Pons (tissue), 1 donor: ENCODE data around the gene CWC27.
"Not testable (repeated sequence)": the region's sequence is repeated elsewhere in the genome, so short reads cannot be mapped to it uniquely, and the experiment has no call there.

Source experiments
- DNase-seq: peaks from one replicate; pipeline ENCODE4 v3.0.0-alpha.2; 2016; ENCODE audit warnings: low spot score

CWC27 gene

GRCh38 chr5:64788156-64788555 is 19.4 kb downstream of the CWC27 start:
- no peak for DNase-seq

DNA sequence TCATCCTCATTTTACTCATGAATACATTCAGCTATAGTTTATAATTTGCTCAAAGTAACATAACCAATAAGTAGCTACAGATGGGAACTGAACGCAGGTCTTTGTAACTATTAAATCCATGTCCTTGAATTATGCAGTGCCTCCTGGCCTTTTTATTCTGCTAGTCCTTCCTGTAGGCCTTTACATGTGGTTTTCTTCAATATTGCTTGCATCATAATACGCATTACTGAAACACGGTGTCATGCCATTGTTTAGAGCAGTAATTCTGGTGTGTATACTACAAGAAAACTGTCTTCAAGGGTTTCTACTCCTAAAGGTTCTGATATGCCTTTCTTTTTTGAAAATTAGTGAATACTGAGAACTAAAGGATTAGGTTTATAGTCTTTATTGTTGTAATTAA is 20.7 kb downstream of the CWC27 start:
- no peak for DNase-seq

DNA sequence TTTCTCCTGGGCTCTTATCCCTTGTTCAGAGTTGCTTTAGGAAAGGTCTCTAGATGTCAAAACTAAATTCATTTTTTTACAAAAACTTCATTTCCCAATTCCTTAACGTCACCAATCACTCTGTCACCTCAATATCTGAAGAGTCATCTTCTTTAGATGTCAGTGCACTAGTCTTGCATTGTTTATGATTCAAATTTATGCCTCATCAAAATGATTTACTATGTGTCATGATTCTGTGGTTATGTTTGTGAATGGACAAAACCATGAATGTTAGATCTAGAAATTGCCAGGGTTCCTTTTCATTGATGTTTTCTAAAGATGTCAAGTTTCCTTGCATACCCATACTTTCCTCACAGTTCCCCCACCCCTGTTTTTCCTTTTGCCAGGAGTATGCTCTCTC is 21.5 kb downstream of the CWC27 start:
- DNase-seq = no peak

DNA sequence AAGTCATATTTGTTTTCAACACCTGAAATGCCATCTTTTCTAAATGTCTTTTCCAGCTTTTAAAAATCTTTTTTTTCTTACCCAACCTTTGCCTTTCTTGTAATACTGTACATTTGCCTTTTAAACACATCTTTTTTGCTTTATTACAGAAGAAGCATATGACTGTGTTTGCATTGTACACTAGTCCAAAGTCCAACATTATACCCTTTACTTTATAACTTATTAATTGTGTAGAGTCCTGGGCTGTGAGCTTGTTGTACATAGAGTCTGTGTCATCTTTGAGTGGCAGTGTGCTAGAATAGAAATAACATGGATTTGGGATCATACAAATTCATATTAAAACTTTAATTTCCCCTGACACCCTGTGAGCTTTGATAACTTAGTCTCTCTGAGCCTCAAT is 23.7 kb downstream of the CWC27 start:
- no peak for DNase-seq

GRCh38 chr5:64794053-64794770 is 25.5 kb downstream of the CWC27 start:
- DNase-seq = no peak

- no peak for DNase-seq
Measured at GRCh38 chr5:64796301-64796700, 27.6 kb downstream of the CWC27 start.

DNA sequence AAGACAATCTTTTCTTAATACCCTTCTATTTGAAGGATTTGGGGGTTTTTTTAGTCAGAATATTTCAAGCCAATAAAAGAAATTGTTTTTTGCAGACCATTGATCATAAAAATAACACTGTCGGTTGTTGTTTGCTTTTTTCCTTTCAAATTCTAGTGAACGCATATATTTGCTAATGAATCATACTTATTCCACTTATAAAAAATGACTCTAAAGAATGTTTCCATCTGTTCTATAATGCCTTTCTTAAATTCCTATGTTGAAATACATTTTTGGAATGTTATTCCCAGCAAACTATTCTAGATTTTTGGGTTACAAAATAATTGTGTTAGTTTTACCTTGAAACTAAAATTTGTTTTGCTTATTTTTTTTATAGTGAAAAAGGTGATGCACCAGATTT is 32.2 kb downstream of the CWC27 start:
- DNase-seq = no peak

DNA sequence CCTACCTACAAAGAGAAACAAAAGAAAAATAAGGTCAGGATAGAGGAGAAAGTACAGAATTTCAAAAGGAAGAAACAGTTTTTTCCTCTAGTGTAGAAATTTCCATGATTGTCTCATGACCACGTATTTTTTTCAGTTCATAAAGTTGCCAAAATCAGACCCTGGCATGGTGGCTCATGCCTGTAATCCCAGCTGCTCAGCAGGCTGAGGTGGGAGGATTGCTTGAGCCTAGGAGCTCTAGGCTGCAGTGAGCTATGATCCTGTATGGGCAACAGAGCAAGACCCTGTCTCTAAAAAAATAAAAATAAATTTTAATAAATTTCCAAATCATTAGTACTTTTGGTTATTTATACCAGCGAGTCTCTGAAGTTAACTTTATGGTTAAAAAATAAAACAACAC is 37.8 kb downstream of the CWC27 start:
- DNase-seq = no peak

- DNase-seq = no peak
Measured at GRCh38 chr5:64807520-64807919, 38.8 kb downstream of the CWC27 start.

DNA sequence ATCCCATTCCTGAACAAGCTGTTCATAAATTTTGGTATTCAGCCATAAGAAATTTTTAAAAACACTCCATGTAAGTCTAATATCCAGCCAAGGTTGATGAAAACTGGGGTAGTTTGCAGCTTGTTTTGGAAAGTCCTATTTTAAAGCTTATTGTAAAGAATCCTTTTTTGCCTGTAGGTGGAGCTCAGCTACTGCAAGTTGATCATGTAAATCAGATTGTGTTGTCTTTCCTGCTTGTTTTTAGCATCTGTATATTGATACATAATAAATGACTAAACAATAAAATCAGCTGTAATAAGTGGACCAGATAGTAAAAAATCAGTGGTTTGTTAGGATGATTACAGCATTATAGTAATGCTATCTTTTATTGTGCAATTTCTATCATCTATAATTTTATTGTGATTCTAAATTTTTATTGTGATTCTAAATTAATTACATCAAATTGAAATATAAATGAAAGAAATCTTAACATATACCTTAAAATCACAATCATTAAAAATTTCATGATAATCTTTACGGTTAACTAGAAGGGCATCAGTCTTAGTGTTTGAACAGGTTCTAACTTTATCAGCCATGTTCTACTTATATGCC is 42.4 kb downstream of the CWC27 start:
- peak; percentile 80 for DNase-seq

GRCh38 chr5:64814073-64814472 is 45.3 kb downstream of the CWC27 start:
- no peak for DNase-seq

DNA sequence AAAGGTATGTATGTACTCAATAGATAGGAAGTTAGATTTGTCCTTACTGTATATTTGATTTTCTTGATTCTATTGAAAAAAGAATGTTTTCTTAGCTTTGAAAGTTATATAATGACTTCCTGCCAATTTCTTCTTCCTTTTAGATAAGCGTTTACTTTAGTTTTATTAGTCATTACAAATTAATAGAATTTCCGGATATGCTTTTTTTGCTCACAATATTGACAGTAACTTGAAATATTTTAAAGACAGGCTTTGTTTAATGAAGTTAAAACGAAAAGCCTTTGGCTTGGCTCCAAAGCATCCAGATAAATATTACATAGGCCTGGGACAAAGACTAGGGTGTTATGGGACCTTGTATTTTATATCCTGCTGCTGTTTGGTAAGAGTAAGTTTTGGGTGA is 49.5 kb downstream of the CWC27 start:
- no peak for DNase-seq

DNA sequence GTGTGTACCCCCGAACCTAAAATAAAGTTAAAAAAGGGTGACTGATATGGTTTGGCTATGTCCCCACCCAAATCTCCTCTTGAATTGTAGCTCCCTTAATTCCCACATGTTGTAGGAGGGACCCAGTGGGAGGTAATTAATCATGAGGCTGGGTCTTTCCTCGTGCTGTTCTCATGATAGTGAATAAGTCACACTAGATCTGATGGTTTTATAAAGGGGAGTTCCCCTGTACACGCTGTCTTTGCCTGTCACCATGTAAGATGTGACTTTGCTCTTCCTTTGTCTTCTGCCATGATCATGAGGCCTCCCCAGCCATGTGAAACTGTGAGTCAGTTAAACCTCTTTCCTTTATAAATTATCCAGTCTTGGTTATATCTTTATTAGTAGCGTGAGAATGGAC is 50.6 kb downstream of the CWC27 start:
- DNase-seq = not testable (repeated sequence)

DNA sequence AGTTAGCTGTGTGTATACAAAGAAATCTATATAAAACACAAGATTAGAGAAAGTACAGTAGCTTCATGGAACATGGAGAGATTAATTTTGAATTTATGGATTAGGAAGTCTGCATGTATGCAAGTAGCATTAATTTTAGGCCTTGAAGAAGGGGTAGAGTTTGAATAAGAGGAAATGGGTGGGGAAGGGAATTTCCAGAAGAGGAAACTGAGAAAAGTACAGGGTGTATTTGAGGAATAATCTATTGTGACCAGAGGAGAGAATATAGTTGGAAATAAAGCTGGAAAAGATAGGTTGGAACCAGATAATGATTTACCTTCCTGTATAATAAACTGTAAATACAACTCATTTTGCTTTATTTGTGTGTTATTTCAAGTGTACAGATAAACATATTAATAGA is 53.6 kb downstream of the CWC27 start:
- no peak for DNase-seq

DNA sequence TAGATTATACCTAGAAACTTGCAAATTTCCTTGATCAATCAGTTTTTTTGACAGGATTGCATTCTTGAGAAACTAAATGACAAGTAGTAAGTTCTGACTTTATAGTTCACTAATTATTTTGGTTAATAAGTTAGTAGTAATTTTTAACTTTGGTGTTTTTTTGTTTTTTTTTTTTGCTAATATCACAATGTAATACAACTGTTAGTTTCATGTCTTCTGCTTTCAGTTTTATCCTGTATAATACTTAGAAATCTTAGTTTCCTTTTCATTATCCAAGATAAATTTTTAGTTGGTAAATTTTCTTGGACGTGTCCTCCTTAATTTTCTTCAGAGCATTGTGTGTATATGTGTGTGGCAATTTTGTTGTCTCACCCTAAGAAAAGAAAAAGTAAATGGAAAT is 57.8 kb downstream of the CWC27 start:
- no peak for DNase-seq

GRCh38 chr5:64827703-64828102 is 59.0 kb downstream of the CWC27 start:
- no peak for DNase-seq

DNA sequence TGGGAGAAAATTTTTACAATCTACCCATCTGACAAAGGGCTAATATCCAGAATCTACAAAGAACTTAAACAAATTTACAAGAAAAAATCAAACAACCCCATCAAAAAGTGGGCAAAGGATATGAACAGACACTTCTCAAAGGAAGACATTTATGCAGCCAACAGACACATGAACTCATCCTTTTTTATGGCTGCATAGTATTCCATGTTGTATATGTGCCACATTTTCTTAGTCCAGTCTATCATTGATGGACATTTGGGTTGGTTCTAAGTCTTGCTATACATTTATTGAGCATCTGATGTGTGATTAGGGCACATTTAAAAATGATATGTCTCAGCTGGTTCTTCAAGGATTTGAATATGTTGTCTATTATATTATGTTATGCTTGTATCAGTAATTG is 61.9 kb downstream of the CWC27 start:
- DNase-seq = not testable (repeated sequence)

DNA sequence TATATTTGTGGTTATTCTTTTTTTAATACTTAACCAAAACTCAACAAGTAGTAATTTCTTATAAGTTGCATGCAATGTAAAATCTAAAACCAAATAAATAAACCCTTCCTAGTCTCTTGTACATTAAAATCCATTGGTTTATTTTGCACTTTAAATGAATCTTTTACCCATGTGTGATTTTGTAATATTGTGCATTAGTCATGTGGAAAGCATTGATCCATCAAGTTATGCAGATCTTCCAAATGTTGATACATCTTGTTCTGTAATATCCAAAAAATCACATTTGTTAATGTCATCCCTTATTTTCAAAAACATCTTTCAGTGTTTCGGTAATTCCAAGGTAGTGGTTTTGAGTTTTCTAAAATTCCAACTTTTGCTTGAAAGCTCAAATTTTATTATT is 63.3 kb downstream of the CWC27 start:
- DNase-seq = no peak

DNA sequence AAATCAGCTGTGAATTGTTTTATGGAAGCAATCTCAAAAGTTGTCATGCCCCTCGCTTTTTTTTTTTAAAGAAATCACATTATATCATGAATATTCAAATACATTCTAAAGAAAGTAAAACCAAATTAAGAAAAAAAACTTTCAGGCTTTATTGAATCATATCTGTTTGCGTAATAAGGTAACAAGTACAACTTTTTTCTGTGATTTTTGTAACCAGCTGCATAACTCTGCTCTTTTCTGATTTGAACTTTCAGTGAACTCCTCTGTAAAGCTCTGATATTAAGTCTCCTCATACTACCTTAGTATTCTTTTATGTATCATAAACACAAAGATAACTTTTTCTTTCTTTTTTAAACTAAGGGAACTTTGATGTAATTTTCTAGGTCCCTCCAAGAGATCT is 65.3 kb downstream of the CWC27 start:
- no peak for DNase-seq

- DNase-seq = no peak
Measured at GRCh38 chr5:64834611-64835010, 65.9 kb downstream of the CWC27 start.

- no peak for DNase-seq
Measured at GRCh38 chr5:64835266-64835665, 66.5 kb downstream of the CWC27 start.

GRCh38 chr5:64836190-64836755 is 67.5 kb downstream of the CWC27 start:
- DNase-seq = no peak

- DNase-seq = no peak
Measured at GRCh38 chr5:64836786-64837185, 68.1 kb downstream of the CWC27 start.

DNA sequence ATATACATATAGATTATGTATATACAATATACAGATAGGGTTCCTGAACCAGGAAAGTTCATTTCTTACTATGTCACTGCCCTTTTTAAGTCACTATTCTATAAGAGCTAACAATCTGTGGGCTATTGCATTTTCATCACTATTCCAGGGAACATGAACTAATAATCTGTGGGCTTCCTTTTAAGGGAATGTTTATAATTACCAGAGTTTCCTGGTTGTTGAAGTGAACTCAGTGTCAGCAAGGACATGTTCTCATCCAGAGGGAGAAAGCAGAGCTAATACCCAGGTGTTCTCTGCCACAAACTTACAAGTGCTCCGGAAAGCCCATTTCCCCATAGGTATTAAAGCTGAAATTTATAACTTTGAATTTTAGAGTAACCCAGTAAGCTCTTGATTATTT is 69.6 kb downstream of the CWC27 start:
- DNase-seq = no peak
